ENCODE data around the gene FGD5. TPM values are rescaled to one million over a fixed set of nuclear protein-coding genes. Genes with fewer than 3 reads are reported as not detected.

Gene FGD5, protein sequence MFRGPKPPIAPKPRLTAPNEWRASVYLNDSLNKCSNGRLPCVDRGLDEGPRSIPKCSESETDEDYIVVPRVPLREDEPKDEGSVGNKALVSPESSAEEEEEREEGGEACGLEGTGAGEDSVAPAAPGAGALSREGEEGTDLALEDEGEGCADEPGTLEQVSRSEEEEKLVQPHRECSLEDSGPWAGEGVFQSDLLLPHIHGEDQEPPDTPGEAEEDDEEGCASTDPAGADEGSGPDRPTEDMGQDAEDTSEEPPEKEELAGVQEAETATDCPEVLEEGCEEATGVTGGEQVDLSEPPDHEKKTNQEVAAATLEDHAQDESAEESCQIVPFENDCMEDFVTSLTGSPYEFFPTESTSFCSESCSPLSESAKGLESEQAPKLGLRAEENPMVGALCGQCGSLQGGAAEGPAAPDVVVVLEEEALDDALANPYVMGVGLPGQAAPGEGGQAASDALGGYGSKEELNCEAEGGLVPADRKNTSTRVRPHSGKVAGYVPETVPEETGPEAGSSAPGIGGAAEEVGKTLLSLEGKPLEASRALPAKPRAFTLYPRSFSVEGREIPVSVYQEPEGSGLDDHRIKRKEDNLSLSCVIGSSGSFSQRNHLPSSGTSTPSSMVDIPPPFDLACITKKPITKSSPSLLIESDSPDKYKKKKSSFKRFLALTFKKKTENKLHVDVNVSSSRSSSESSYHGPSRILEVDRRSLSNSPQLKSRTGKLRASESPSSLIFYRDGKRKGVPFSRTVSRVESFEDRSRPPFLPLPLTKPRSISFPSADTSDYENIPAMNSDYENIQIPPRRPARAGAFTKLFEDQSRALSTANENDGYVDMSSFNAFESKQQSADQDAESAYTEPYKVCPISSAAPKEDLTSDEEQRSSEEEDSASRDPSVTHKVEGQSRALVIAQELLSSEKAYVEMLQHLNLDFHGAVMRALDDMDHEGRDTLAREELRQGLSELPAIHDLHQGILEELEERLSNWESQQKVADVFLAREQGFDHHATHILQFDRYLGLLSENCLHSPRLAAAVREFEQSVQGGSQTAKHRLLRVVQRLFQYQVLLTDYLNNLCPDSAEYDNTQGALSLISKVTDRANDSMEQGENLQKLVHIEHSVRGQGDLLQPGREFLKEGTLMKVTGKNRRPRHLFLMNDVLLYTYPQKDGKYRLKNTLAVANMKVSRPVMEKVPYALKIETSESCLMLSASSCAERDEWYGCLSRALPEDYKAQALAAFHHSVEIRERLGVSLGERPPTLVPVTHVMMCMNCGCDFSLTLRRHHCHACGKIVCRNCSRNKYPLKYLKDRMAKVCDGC (N-terminal part only)
- total RNA-seq, result under 1 TPM in 2 of 3 donors, not detected in 1; 0.13 to 0.25 TPM

DNA sequence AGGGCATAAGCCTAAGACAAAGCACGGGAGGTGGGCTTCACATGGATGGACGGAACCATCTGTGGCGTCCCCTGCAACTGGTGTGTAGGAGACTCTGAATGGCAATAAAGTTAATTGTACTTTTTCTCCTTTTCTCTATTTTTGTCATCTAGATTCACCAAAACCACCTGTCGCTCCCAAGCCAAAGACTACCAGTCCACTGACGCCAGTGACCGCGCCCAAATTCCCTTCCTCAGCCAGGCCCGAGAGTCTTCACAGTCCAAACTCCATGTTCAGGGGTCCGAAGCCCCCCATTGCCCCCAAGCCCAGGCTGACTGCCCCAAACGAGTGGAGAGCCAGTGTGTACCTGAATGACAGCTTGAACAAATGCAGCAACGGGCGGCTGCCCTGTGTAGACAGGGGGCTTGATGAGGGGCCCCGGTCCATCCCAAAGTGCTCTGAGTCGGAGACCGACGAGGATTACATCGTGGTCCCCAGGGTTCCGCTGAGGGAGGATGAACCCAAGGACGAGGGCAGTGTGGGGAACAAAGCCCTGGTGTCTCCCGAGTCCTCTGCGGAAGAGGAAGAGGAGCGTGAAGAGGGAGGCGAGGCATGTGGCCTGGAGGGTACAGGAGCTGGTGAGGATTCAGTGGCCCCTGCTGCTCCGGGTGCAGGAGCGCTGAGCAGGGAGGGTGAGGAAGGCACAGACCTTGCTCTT, at the start of gene FGD5:
TSS of gene FGD5 (plus strand) at position 159 of the 697 bp plus-strand sequence. CDS start at position 269, 110 bp downstream.
- H3K9me3 Mint-ChIP-seq, result no peaks in the 10 kb centered on the region
- ATAC-seq, result no peak
- peaks cover 29% of the 10 kb centered on the region for H3K27me3 Mint-ChIP-seq (ENCODE audit: low read depth)
- no peaks in the 10 kb centered on the region for H3K36me3 Mint-ChIP-seq (ENCODE audit: insufficient read depth)
- DNase-seq, result no peak
- no peaks in the 10 kb centered on the region for H3K4me1 Mint-ChIP-seq (ENCODE audit: low read depth)
- H3K4me3 Mint-ChIP-seq, result no peak within 1 kb of the TSS

DNA sequence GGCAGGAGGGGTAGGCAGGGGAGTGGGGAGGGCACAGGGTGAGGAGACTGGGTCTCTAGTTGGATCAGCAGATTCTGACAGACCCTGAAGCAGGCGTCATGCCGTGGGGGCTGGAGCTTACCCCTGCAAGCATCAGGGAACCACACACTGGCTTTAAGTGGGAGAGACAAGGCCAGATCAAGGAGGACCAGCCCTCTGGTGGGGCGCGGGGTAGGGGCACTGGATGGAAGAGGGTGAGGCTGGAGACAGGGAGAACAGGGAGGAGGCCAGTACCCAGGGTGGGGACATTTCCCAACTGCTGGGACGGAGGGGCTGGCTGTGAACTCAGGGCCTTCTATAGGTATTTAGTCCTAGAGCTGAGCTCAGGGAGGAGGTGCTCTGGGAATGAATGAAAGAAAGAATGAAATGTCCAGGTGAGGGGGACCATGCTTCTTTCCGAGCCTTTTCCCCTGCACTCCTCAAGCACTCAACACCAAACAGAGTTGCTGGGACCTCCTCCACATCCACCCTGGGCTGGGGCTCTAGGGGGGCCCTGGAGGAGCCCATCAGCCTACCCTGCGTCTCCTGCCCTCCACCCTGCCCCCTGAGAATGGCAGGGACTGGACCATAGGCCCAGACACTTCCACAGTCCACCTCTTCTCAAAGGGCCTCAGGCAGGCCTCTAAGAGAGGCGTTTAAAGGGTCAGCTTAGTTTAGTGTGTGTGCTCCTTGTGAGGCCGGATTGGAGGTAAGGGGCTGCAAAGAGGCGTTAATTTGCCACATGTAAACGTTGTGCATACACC, 49.0 kb upstream of the FGD5 start:
- no peaks in the 10 kb centered on the region for H3K4me1 Mint-ChIP-seq (ENCODE audit: low read depth)
- H3K36me3 Mint-ChIP-seq (ENCODE audit: insufficient read depth), result no peaks in the 10 kb centered on the region
- DNase-seq (no peak), ATAC-seq (no peak)
- no peaks in the 10 kb centered on the region for H3K27me3 Mint-ChIP-seq (ENCODE audit: low read depth)
- no peak overlapping the region for H3K4me3 Mint-ChIP-seq
- H3K9me3 Mint-ChIP-seq, result no peaks in the 10 kb centered on the region

DNA sequence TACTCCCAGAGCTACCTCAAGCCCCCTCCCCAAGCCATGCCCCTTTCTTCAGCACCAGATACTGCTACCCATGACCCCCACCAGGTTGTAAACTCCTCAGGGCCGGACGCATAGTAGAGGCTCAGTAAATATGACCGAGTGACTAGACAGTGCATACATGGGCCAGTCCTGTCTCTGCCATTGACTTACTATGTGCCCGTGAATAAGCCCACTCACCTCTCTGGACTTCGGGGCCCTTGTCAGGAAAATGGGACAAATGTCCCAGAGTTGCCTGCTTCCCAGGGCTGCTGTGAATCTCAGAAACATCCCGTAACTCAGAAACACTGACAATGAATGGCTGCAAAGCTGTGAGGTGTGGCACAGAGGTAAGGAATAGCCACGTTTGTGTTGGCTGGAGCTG, 48.2 kb upstream of the FGD5 start:
- Mint-ChIP-seq H3K9me3 (no peaks in the 10 kb centered on the region), H3K4me1 (ENCODE audit: low read depth) (no peaks in the 10 kb centered on the region), H3K36me3 (ENCODE audit: insufficient read depth) (no peaks in the 10 kb centered on the region), H3K27me3 (ENCODE audit: low read depth) (no peaks in the 10 kb centered on the region), H3K4me3 (no peak overlapping the region)
- ATAC-seq, result no peak
- DNase-seq, result no peak

DNA sequence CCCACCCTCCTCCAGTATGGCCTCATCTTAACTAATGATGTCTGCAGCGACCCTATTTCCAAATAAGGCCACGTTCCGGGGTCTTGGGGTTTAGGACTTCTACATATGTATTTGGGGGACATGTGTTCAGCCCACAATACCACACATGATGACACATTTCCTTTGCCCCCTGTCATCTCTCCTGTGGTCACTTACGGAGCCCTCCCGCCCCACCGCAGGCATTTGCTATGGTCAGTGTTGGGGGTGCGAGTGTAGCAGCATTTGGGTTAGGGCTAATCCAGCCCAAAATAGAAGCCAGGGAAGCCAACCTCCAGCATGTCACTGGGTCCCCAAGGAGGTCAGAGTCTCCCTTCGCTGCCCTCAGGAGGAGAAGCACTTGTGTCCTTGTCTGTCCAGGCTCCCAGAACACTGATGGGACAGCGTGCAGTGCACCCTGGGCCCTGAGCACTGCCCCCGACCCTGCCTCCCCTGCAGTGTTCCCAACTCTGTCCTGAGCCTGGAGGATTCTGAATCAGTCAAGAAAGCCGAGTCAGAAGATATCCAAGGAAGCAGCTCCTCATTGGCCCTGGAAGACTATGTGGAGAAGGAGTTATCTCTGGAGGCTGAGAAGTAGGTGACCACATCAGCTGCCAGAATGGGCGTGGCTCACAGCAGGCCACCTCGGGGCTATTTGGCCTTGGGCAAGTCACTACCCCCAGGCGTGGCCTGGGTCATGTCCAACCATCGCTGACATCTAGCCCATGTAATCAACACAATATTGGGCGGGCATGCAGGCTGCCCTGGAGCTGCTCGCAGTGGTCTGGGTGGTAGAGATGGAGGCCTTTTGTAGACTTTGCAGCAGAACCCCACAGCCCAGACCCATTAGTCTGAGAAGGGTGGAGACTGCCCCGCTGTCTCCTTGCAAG, 46.9 kb upstream of the FGD5 start:
- Mint-ChIP-seq H3K36me3 (ENCODE audit: insufficient read depth) (no peaks in the 10 kb centered on the region), H3K9me3 (no peaks in the 10 kb centered on the region), H3K27me3 (ENCODE audit: low read depth) (no peaks in the 10 kb centered on the region), H3K4me3 (no peak overlapping the region), H3K4me1 (ENCODE audit: low read depth) (no peaks in the 10 kb centered on the region)
- DNase-seq (no peak), ATAC-seq (no peak)

DNA sequence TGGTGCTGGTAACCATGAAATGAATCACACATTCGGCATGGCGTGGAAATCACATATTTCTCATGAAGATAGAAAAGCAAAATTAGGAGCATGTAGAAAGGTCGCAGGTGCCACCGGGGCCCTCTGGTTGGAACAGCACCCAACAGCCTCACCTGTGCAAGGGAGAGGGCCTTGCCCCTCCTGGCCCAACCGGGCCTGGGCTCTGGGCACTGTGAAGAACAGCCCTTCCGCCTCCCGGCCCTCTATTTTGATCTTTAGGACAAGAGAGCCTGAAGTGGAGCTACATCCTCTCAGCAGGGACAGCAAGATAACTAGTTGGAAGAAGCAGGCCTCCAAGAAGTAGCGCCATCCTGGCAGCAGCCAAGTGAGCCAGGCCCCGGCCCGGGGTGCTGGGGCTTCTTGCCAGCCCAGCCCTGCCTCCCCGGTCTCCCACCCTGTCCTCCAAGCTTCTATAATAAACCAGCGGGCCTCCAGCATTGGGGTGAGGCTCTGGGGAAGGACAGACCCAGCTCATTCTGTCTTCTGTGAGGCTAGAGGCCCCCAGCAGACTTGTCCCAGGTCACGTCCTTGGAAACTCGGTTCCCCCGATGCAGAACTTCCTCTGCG, 46.1 kb upstream of the FGD5 start:
- H3K36me3 Mint-ChIP-seq (ENCODE audit: insufficient read depth), result no peaks in the 10 kb centered on the region
- ATAC-seq (no peak), DNase-seq (no peak)
- no peaks in the 10 kb centered on the region for H3K9me3 Mint-ChIP-seq
- H3K4me3 Mint-ChIP-seq, result no peak overlapping the region
- H3K4me1 Mint-ChIP-seq (ENCODE audit: low read depth), result no peaks in the 10 kb centered on the region
- no peaks in the 10 kb centered on the region for H3K27me3 Mint-ChIP-seq (ENCODE audit: low read depth)

DNA sequence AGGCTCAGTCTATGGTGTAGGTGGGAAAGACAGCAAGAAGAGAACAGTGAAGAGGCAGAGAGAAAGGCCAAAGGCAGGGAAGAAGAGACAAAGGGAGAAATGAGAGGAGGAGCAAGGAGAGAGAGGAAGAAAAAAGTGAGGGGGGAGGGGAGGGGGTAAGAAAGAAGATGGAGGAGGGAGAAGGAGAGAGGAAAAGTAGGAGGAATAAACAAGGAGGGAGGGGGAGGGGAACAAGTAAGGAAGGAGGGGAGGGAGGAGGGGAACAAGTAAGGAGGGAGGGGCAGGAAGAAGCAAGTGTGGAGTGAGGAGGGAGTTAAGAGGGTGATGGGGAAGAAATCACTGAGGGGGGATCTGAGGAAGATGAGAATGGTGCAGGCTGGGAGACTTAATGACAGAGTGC, 45.5 kb upstream of the FGD5 start:
- Mint-ChIP-seq H3K36me3 (ENCODE audit: insufficient read depth) (no peaks in the 10 kb centered on the region), H3K4me3 (no peak overlapping the region), H3K4me1 (ENCODE audit: low read depth) (no peaks in the 10 kb centered on the region), H3K27me3 (ENCODE audit: low read depth) (no peaks in the 10 kb centered on the region), H3K9me3 (no peaks in the 10 kb centered on the region)
- DNase-seq (no peak), ATAC-seq (no peak)

DNA sequence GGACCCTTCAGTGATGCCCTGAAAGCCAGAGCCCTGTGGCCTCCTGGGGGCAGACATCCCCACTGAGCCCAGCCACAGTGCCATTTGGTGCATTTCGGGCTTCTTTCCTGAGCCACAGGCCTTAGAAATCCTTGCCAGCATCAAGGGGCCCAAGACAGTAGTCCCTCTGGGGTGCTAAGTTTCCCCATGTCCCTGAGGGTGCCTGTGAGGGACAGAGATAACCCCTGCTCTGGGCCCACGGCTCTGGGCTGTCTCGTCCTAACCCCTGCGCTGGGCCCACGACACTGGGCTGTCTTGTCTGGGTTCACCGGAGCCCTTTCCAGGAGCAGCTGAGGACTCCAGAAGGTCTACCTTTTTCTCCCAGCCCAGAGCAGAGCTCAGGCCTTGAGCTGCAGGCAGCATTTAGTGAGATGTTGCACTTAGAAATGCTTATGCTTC, 45.1 kb upstream of the FGD5 start:
- Mint-ChIP-seq H3K27me3 (ENCODE audit: low read depth) (no peaks in the 10 kb centered on the region), H3K36me3 (ENCODE audit: insufficient read depth) (no peaks in the 10 kb centered on the region), H3K9me3 (peaks cover 2% of the 10 kb centered on the region), H3K4me1 (ENCODE audit: low read depth) (no peaks in the 10 kb centered on the region), H3K4me3 (no peak overlapping the region)
- no peak for ATAC-seq
- no peak for DNase-seq

DNA sequence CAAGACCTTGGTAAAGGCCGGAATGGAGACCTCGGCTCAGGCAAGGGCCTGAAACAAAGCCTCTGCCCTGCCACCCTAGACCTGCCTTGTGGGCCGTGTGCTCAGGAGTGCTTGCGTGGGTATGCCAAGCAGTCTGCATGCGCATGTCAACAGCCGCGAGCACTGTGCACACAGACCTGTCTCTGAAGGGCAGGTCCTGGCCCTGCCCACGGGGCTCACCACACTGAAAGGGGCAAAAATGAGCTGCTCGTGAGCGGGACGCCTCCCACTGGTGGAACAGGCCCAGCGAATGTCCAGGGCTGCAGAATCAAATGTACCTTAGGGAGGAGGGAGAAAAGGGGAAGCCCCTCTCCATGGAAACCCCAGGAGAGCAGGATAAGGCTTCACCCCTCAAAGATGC, 44.3 kb upstream of the FGD5 start:
- Mint-ChIP-seq H3K36me3 (ENCODE audit: insufficient read depth) (no peaks in the 10 kb centered on the region), H3K9me3 (peaks cover 9% of the 10 kb centered on the region), H3K4me1 (ENCODE audit: low read depth) (no peaks in the 10 kb centered on the region), H3K27me3 (ENCODE audit: low read depth) (no peaks in the 10 kb centered on the region), H3K4me3 (no peak overlapping the region)
- ATAC-seq (no peak), DNase-seq (no peak)

DNA sequence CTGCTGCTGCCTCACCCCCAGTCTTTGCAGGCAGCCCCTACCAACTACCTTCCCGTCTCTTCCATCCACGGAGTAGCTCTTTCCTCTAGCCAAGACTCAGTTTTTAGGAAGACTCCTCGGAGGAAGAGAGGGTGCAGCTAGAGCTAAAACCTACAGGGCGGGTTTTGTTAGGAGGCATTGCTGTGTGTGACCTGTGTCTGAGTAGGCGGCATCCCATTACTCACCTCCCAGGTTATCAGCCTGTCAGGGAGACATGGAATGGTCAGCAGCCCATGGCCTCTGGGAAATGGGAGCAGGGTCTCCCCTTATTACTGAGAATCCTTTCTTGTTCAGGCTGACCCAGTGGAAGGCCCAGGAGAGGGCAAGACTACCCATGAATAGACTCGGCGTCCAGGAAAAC, 43.8 kb upstream of the FGD5 start:
- Mint-ChIP-seq H3K4me3 (no peak overlapping the region), H3K27me3 (ENCODE audit: low read depth) (no peaks in the 10 kb centered on the region), H3K36me3 (ENCODE audit: insufficient read depth) (no peaks in the 10 kb centered on the region), H3K9me3 (peaks cover 9% of the 10 kb centered on the region), H3K4me1 (ENCODE audit: low read depth) (no peaks in the 10 kb centered on the region)
- no peak for DNase-seq
- ATAC-seq, result no peak

DNA sequence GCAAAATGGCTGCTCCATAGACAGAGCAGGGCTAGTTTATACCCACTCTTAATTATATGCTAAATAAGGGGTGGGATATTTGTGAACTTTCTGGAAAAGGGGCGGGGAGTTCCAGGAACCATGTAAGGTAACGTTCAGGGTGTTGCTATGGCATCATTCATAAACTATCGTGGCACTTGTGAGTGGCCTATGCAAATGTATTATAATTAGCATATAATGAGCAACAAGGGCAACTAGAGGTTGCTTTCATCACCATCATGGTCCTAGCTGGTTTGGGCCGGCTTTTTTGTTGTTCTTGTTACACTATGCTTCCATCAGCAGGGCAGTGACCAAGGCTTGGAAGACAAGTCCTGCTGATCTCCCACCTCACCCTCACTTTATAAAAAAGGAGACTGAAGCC, 43.2 kb upstream of the FGD5 start:
- DNase-seq, result no peak
- no peaks in the 10 kb centered on the region for H3K36me3 Mint-ChIP-seq (ENCODE audit: insufficient read depth)
- H3K4me3 Mint-ChIP-seq, result no peak overlapping the region
- H3K4me1 Mint-ChIP-seq (ENCODE audit: low read depth), result no peaks in the 10 kb centered on the region
- H3K27me3 Mint-ChIP-seq (ENCODE audit: low read depth), result no peaks in the 10 kb centered on the region
- no peak for ATAC-seq
- peaks cover 9% of the 10 kb centered on the region for H3K9me3 Mint-ChIP-seq

DNA sequence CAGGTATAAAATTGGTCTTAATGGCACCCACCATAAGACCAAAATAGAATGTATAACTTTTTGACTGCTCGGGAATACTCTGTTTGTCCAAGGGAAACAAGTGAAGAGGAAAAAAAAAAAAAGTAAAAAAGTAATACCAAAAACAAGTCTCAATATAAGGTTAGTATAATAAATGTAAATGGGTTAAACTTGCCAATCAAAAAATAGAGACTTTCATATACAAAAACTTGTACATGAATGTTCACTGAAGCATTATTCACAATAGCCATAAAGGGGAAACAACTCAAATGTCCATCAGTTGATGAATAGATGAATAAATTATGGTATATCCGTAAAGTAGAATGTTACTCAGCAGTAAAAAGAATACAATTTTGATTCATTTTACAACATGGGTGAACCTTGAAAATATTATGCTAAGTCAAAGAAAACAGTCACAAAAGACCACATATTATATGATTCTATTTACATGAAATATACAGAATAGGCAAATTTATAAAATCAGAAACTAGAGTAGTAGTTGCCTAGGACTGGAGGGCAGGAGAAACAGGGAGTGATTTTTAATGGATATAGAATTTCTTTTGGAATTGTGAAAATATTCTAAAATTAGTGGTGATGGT, 39.6 kb upstream of the FGD5 start:
- H3K36me3 Mint-ChIP-seq (ENCODE audit: insufficient read depth), result no peaks in the 10 kb centered on the region
- no peak overlapping the region for H3K4me3 Mint-ChIP-seq
- no peaks in the 10 kb centered on the region for H3K27me3 Mint-ChIP-seq (ENCODE audit: low read depth)
- ATAC-seq (no peak), DNase-seq (no peak)
- no peaks in the 10 kb centered on the region for H3K4me1 Mint-ChIP-seq (ENCODE audit: low read depth)
- H3K9me3 Mint-ChIP-seq, result peaks cover 9% of the 10 kb centered on the region

All from activated T-cell treated with anti-CD3 and anti-CD28 coated beads, Interleukin-2, amount 50 U/mL, for 4 hours (primary cell).